Activated B cell treated with CpG ODN at 0.5 μM for 24 hours (primary cell): ENCODE data around the gene IQCE. TPM values are rescaled to one million over a fixed set of nuclear protein-coding genes. Genes with fewer than 3 reads are reported as not detected.
A peak's percentile ranks its signal among the peaks of the same experiment; 100 is the strongest.
"Not testable (repeated sequence)": the region's sequence is repeated elsewhere in the genome, so short reads cannot be mapped to it uniquely, and the experiment has no call there.

Experiments
- ATAC-seq: fragments of 200-7000 bp; cut with Tn5 transposase; one replicate; pipeline ENCODE4 v1.10.0; 2021; ENCODE audit warnings: low read depth, mild to moderate bottlenecking, moderate library complexity
- CTCF ChIA-PET: fragments of 350-600 bp; sonication (Branson Sonifier 250); formaldehyde crosslinking; loops from one replicate; lab custom pipeline; 2021; ENCODE audit warnings: antibody characterized with exemption; lab: Charles Lee
- POLR2A ChIA-PET: fragments of 350-600 bp; sonication (Branson Sonifier 250); formaldehyde crosslinking; loops from one replicate; lab custom pipeline; 2021; ENCODE audit warnings: antibody characterized with exemption; lab: Charles Lee
- DNase-seq: peaks from one replicate; pipeline ENCODE4 v3.0.0; 2022
- H3K27ac Mint-ChIP-seq: one replicate; pipeline ENCODE4 v1.8.0; 2020; ENCODE audit warnings: mixed read lengths
- H3K27me3 Mint-ChIP-seq: one replicate; pipeline ENCODE4 v1.8.0; 2021; ENCODE audit warnings: mixed read lengths
- H3K36me3 Mint-ChIP-seq: one replicate; pipeline ENCODE4 v1.8.0; 2021; ENCODE audit warnings: low read depth, mixed read lengths
- H3K4me1 Mint-ChIP-seq: one replicate; pipeline ENCODE4 v1.8.0; 2021; ENCODE audit warnings: mixed read lengths
- H3K4me3 Mint-ChIP-seq: one replicate; pipeline ENCODE4 v1.8.0; 2020; ENCODE audit warnings: mild to moderate bottlenecking, mixed read lengths
- H3K9me3 Mint-ChIP-seq: one replicate; pipeline ENCODE4 v1.8.0; 2020; ENCODE audit warnings: mixed read lengths
- intact Hi-C: fragments of 100-400 bp; cut with micrococcal nuclease; formaldehyde crosslinking; loops from one replicate; pipeline ENCODE4 v1.15.1; 2024
- total RNA-seq: library from RNA; stranded (reverse); gene quantifications from 2 replicates; pipeline ENCODE4 v1.2.3, GENCODE V29; 2022
- TF ChIP-seq, protein P1 (sequence below): fragments of 200-600 bp; IDR thresholded peaks from one replicate; pipeline ENCODE4 v1.8.0; 2022; ENCODE audit warnings: antibody characterized with exemption, mild to moderate bottlenecking

IQCE gene
- total RNA-seq, 1 donor from 2014 or later: 7.7 TPM

DNA sequence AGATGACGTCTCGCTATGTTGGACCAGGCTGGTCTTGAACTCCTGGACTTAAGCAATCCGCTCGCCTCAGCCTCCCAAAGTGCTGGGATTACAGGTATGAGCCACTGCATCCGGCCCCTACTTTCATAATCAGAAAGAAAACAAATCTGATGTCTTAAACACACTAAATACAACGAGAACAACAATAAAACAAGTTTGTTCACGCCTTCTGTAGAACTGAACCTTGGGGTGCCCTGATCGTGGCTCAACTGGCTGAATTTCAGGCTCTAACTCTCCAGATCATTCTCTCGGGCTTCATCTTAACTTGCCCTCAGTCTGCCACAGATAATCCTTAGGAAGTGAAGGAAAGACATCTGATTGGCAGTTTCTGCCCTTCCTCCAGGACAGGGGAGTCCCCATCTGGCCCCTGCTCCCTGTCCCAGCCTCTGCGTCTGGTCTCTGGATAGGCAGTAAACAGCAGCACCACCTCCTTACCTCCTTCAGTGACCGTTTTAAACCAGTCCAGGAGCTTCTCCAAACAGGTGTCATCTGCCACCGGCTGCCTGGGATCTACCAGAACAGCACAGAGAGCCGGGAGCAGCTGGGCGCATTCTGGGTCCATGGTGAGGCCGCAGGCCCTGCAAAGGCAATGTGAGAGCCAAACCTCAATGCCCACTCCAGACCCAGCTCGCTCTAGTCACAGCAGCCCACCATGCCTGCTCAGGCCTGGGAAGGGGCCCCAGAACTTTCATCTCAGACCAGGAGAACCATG, 4.8 kb upstream of the IQCE start:
- H3K27me3 Mint-ChIP-seq: no peaks in the 10 kb centered on the region
- DNase-seq: no peak
- ChIA-PET POLR2A (interaction anchor here (0.6 to 2.2 kb wide), 6 partner anchors 24 to 99 kb away, joined by 3 to 21 read pairs (median 3); no protein-coding TSS in a partner anchor), CTCF (interaction anchor here (1.2 kb wide), 1 partner anchor 42 kb away, joined by 3 read pairs; no protein-coding TSS in a partner anchor)
- intact Hi-C loops: no loop called here
- peaks cover 40% of the 10 kb centered on the region for H3K4me1 Mint-ChIP-seq
- H3K27ac Mint-ChIP-seq: peak overlapping the region; percentile 79
- TF ChIP-seq, protein P1, sequence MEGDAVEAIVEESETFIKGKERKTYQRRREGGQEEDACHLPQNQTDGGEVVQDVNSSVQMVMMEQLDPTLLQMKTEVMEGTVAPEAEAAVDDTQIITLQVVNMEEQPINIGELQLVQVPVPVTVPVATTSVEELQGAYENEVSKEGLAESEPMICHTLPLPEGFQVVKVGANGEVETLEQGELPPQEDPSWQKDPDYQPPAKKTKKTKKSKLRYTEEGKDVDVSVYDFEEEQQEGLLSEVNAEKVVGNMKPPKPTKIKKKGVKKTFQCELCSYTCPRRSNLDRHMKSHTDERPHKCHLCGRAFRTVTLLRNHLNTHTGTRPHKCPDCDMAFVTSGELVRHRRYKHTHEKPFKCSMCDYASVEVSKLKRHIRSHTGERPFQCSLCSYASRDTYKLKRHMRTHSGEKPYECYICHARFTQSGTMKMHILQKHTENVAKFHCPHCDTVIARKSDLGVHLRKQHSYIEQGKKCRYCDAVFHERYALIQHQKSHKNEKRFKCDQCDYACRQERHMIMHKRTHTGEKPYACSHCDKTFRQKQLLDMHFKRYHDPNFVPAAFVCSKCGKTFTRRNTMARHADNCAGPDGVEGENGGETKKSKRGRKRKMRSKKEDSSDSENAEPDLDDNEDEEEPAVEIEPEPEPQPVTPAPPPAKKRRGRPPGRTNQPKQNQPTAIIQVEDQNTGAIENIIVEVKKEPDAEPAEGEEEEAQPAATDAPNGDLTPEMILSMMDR: no peak
- H3K36me3 Mint-ChIP-seq: peaks cover 24% of the 10 kb centered on the region
- ATAC-seq: no peak
- H3K9me3 Mint-ChIP-seq: no peaks in the 10 kb centered on the region
- peak overlapping the region; percentile 87 for H3K4me3 Mint-ChIP-seq

DNA sequence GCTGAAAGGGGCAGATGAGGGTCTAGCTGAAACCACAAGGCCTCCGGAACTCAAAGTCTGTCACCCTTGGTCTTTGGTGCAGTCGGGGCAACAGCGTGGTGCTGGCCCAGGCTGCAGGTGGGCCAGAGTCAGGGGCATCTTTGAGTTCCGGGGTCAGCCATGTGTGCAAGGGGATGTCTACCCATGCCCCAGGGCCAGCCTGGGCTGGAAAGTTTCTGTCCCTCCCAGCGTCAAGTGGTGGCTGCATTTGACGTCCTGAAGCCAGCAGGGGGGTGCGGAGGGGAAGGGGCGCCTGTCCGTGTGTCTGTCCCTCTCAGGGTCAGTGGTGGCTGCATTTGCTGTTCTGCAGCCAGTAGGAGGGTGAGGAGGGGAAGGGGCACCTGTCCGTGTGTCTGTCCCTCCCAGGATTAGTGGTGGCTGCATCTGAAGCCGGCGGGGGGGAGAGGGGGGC, 4.1 kb upstream of the IQCE start:
- Mint-ChIP-seq H3K27me3 (no peaks in the 10 kb centered on the region), H3K9me3 (no peaks in the 10 kb centered on the region), H3K4me3 (peak overlapping the region; percentile 87), H3K4me1 (peaks cover 39% of the 10 kb centered on the region), H3K27ac (peak overlapping the region; percentile 79), H3K36me3 (peaks cover 18% of the 10 kb centered on the region)
- intact Hi-C loops: loop anchor here (1.0 to 5.0 kb wide), 6 partner anchors 24 to 202 kb away; partner anchors contain the start of genes EIF3B and TTYH3
- DNase-seq (no peak), ATAC-seq (no peak)
- TF ChIP-seq, protein P1: no peak
- ChIA-PET CTCF (interaction anchor here (1.2 kb wide), 1 partner anchor 43 kb away, joined by 3 read pairs; no protein-coding TSS in a partner anchor), POLR2A (interaction anchor here (0.7 to 2.2 kb wide), 5 partner anchors 19 to 43 kb away, joined by 3 to 21 read pairs (median 3); no protein-coding TSS in a partner anchor)

DNA sequence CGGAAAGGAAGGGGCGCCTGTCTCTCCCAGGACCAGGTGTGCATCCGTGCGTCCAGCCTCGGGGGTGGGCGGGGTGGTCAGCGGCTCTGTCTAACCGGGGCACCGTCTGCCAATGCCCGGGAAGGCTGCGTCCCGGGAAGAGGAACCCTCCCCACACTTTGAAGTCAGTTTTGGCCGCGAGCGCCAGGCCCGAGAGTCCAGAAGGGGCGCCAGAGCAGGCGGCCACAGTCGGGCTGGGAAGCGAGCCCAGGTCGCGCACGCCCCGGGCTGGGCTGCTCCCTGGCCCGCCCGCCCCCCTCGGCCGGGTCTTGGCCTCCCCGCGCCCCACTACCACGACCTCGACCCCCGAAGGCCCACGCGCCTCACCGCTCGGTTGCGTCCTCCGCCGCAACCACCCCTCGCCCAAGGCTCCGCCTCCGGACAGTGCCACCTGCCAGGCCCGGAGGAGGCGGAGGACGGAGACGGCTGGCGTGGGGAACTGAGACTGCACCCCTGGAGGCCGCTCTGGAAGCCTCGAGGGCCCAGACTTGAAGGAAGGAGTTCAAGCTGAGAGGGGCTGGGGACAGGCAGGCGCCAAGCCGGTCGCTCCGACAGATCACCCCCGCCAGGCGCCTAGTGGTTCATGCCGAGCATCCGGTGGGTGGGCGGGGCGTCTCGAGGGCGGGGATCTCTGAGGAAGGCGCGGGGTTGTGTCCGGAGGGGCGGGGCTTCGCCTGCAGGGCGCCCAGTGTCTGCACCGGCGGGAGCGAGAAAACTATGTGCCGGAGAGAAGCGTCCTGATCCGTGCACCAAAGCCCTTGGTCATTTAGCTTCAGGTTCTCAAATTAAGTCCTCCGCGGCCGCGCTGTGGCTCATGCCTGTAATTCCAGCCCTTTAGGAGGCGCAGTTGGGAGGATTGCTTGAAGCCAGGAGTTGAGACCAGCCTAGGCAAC, 3.4 kb upstream of the IQCE start, which contains the start of gene BRAT1:
TSS of gene BRAT1 (minus strand) at position 404 of the 932 bp plus-strand sequence. CDS start 1,093 bp downstream, outside the sequence.
- peaks cover 15% of the 10 kb centered on the region for H3K36me3 Mint-ChIP-seq
- DNase-seq: peak; percentile 89
- peaks cover 45% of the 10 kb centered on the region for H3K4me1 Mint-ChIP-seq
- H3K9me3 Mint-ChIP-seq: no peaks in the 10 kb centered on the region
- ChIA-PET CTCF (interaction anchor here (1.0 kb wide), 1 partner anchor 53 kb away, joined by 3 read pairs; no protein-coding TSS in a partner anchor), POLR2A (interaction anchor here (0.7 to 2.8 kb wide), 8 partner anchors 20 to 155 kb away, joined by 3 to 26 read pairs (median 10); partner anchors contain the start of gene LFNG)
- H3K27ac Mint-ChIP-seq: peak within 1 kb of the TSS; percentile 92
- TF ChIP-seq, protein P1: no peak
- H3K27me3 Mint-ChIP-seq: no peaks in the 10 kb centered on the region
- intact Hi-C loops: loop anchor here (1.0 to 5.0 kb wide), 6 partner anchors 25 to 203 kb away; partner anchors contain the start of genes EIF3B and TTYH3
- peak; percentile 86 for ATAC-seq
- H3K4me3 Mint-ChIP-seq: peak within 1 kb of the TSS; percentile 87

DNA sequence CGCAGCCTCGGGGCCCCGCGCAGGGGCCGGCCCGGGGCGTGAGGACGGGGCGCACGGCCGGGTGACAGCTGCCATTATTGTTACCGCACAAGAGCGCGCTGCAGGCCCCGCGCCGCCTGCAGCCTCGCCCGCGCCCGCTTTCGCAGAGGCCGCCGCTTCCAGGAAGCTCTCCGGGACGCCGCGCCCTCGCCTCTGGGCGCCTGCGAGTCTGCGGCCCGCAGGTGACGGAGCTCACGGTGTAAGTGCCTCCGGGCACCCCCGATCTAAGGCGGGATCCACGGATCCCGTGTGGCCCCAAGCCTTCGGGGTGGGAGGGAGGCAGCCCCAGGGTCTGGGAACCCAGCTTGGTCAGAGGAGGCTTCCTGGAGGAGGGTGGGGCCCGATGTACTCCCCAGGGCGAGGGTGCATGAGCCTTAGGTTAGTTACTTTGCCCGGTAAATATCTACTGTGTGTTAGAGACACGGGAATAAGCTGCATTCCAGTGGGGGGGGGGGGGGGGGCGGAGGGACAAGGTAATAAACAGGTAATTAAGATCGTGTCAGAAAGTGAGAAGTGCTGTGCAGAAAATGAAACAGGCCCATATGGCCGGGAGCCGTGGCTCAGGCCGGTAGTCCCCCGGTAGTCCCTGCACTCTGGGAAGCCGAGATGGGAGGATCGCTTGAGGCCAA, 638 bp downstream of the IQCE start:
- H3K36me3 Mint-ChIP-seq: no peaks in the 10 kb centered on the region
- ATAC-seq (no peak), DNase-seq (no peak)
- intact Hi-C loops: loop anchor here (1.0 to 5.0 kb wide), 3 partner anchors 30 to 285 kb away; partner anchors contain the start of genes EIF3B and GNA12
- ChIA-PET CTCF (interaction anchor here (1.0 kb wide), 2 partner anchors 121 to 150 kb away, joined by 3 to 4 read pairs; no protein-coding TSS in a partner anchor), POLR2A (interaction anchor here (0.6 to 2.1 kb wide), 9 partner anchors 29 to 1017 kb away, joined by 3 to 17 read pairs (median 6); partner anchors contain the start of gene TTYH3)
- peak overlapping the region; percentile 79 for H3K4me3 Mint-ChIP-seq
- H3K4me1 Mint-ChIP-seq: peaks cover 32% of the 10 kb centered on the region
- H3K9me3 Mint-ChIP-seq: no peaks in the 10 kb centered on the region
- no peak overlapping the region for H3K27ac Mint-ChIP-seq
- no peaks in the 10 kb centered on the region for H3K27me3 Mint-ChIP-seq
- TF ChIP-seq, protein P1: no peak

DNA sequence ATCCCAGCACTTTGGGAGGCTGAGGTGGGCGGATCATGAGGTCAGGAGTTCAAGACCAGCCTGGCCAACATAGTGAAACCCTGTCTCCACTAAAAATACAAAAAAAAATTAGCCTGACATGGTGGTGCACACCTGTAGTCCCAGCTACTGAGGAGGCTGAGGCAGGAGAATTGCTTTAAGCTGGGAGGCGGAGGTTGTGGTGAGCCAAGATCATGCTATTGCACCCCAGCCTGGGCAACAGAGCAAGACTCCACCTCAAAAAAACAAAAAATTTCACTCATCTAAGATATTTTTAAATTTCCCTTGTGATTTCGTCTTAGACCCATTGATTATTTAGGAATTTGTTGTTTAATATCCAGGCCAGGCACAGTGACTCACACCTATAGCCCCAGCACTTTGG, 5.2 kb downstream of the IQCE start:
- POLR2A ChIA-PET: interaction anchor here (0.6 to 0.7 kb wide), 2 partner anchors 18 to 487 kb away, joined by 3 to 4 read pairs; no protein-coding TSS in a partner anchor
- H3K4me3 Mint-ChIP-seq, CTCF ChIA-PET, DNase-seq, H3K9me3 Mint-ChIP-seq, H3K36me3 Mint-ChIP-seq, H3K27ac Mint-ChIP-seq, intact Hi-C loops, H3K27me3 Mint-ChIP-seq, ATAC-seq: not testable (repeated sequence)
- H3K4me1 Mint-ChIP-seq: peaks cover 35% of the 10 kb centered on the region
